ENCODE results near the gene RETREG3. TPM values are rescaled to one million over a fixed set of nuclear protein-coding genes. Genes with fewer than 3 reads are reported as not detected.

The RETREG3 gene, protein sequence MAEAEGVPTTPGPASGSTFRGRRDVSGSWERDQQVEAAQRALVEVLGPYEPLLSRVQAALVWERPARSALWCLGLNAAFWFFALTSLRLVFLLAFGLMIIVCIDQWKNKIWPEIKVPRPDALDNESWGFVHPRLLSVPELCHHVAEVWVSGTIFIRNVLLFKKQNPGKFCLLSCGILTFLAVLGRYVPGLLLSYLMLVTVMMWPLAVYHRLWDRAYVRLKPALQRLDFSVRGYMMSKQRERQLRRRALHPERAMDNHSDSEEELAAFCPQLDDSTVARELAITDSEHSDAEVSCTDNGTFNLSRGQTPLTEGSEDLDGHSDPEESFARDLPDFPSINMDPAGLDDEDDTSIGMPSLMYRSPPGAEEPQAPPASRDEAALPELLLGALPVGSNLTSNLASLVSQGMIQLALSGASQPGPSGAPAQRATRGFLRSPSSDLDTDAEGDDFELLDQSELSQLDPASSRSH
- polyA plus RNA-seq (2013, experiment 1 of 2), result 33.5 TPM
- 33.9 TPM for polyA plus RNA-seq (2013, experiment 2 of 2)

DNA sequence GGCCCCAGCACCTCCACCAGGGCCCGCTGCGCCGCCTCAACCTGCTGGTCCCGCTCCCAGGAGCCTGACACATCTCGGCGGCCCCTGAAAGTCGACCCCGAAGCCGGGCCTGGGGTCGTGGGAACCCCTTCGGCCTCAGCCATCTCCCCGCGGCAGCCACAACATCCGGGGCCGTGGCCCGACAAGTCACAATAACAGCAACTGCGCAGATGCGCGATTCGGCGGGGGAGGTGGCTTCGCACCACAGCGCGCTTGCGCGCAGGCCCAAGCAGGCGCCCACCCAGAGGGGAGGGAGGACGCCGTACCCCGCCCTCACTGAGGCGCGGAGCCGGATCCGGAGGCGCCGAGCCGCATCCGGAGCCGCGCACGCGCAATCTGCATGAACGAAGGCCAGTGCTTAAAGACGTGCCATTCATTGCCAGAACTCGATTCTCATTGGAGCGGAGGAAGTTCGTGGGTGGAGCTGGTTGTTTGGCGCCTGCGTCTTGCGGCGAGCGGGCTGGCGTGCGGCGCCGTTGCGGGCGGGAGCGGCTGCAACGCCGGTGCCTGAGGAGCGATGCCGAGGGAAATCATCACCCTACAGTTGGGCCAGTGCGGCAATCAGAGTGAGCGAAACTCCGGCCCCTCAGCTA lies at the start of gene RETREG3, which contains the start of gene TUBG1:
TSS of gene RETREG3 (minus strand) at position 193 of the 632 bp plus-strand sequence. CDS start at position 143, 50 bp downstream.
TSS of gene TUBG1 (plus strand) at position 502 of the 632 bp plus-strand sequence. CDS start at position 557, 55 bp downstream.
- Histone ChIP-seq H2AFZ (ENCODE audit: low read depth, low read length) (peak within 1 kb of the TSS; percentile 81), H3K36me3 (ENCODE audit: control insufficient read depth in 1 of 2, insufficient read depth in 2 of 2, low read depth in 1 of 2, low read length in 2 of 2) (peaks cover 24 to 26% of the 10 kb centered on the region in 2 experiments), H3K27ac (ENCODE audit: low read length, poor library complexity, severe bottlenecking) (peak within 1 kb of the TSS; percentile 92), H3K79me1 (replicated peaks; ENCODE audit: low read length, poor library complexity, severe bottlenecking) (peaks cover 19% of the 10 kb centered on the region), H3K4me1 (ENCODE audit: control insufficient read depth, insufficient read depth, low read depth, low read length) (peaks cover 13% of the 10 kb centered on the region), H3K14ac (ENCODE audit: low read length in 2 of 2) (peak within 1 kb of the TSS in 1 of 2 experiments; percentile 95), H2BK15ac (ENCODE audit: low read depth, poor library complexity, severe bottlenecking) (peak within 1 kb of the TSS; percentile 95), H3K4ac (ENCODE audit: low read depth in 1 of 2, low read length in 2 of 2) (peak within 1 kb of the TSS in 1 of 2 experiments; percentile 86), H3K4me3 (ENCODE audit: insufficient read depth in 1 of 2, low read depth in 1 of 2, low read length in 2 of 2) (peak within 1 kb of the TSS; percentile 73 to 96), H4K8ac (ENCODE audit: low read length) (peak within 1 kb of the TSS; percentile 71), H2BK12ac (ENCODE audit: low read length in 2 of 2) (peak within 1 kb of the TSS in 1 of 2 experiments; percentile 66), H2AK5ac (ENCODE audit: low read length, severe bottlenecking) (no peak within 1 kb of the TSS), H3K27me3 (ENCODE audit: control insufficient read depth in 1 of 2, insufficient read depth in 1 of 2, low read length in 2 of 2) (no peaks in the 10 kb centered on the region), H2BK5ac (ENCODE audit: low read depth, low read length, poor library complexity, severe bottlenecking) (peak within 1 kb of the TSS; percentile 69), H3K9ac (ENCODE audit: low read length) (peak within 1 kb of the TSS; percentile 94), H3K9me3 (ENCODE audit: control insufficient read depth, low read length) (no peaks in the 10 kb centered on the region), H3K23ac (ENCODE audit: low read length in 2 of 2) (peak within 1 kb of the TSS in 1 of 2 experiments; percentile 87), H3K18ac (ENCODE audit: low read depth in 1 of 2, low read length in 2 of 2) (peak within 1 kb of the TSS; percentile 68 to 87), H2BK120ac (ENCODE audit: low read depth, low read length) (peak within 1 kb of the TSS; percentile 96), H4K91ac (ENCODE audit: low read length) (peak within 1 kb of the TSS; percentile 52), H3K4me2 (ENCODE audit: low read length, poor library complexity, severe bottlenecking) (peak within 1 kb of the TSS; percentile 92)
- DNase-seq, result peak; percentile 99
- WGBS, result under 1% methylated on average over 64 of the region's 66 CpGs

DNA sequence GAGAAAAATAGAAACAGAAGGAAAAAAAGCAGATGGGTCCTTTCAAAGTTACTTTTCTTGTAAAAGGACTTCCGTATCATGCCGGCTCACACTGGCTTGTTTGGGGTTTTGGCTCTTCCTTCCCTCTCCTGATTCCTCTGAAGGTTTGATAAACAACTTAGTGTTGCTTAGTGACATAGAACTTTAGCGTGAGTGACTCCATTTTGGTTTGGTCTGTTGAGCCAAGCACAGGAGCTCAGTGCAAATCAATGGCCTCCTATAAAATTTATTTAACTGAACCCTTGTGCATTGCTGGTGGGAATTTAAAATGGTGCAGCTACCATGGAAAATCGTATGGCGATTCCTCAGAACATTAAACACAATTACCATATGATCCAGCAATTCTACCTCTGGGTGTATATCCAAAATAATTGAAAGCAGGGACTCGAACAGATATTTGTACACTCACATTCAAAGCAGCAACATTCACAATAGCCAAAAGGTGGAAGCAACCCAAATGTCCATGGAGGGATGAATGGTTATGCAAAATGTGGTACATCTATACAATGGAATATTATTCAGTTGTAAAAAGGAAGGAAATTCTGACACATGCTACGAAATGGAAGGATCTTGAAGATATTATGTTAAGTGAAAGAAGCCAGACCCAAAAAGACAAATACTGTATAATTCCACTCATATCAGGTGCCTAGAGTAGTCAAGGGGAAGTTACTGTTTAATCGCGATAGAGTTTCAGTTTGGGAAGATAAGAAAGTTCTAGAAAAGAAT lies 48.8 kb upstream of the RETREG3 start:
- Histone ChIP-seq H3K79me1 (replicated peaks; ENCODE audit: low read length, poor library complexity, severe bottlenecking) (peaks cover 16% of the 10 kb centered on the region), H3K14ac (ENCODE audit: low read length in 2 of 2) (no peak overlapping the region), H3K9me3 (ENCODE audit: control insufficient read depth, low read length) (no peaks in the 10 kb centered on the region), H2BK5ac (ENCODE audit: low read depth, low read length, poor library complexity, severe bottlenecking) (no peak overlapping the region), H2BK15ac (ENCODE audit: low read depth, poor library complexity, severe bottlenecking) (no peak overlapping the region), H3K27me3 (ENCODE audit: control insufficient read depth in 1 of 2, insufficient read depth in 1 of 2, low read length in 2 of 2) (no peaks in the 10 kb centered on the region), H2BK12ac (ENCODE audit: low read length in 2 of 2) (no peak overlapping the region), H3K4ac (ENCODE audit: low read depth in 1 of 2, low read length in 2 of 2) (no peak overlapping the region), H2BK120ac (ENCODE audit: low read depth, low read length) (no peak overlapping the region), H3K27ac (ENCODE audit: low read length, poor library complexity, severe bottlenecking) (no peak overlapping the region), H3K4me2 (ENCODE audit: low read length, poor library complexity, severe bottlenecking) (no peak overlapping the region), H3K36me3 (ENCODE audit: control insufficient read depth in 1 of 2, insufficient read depth in 2 of 2, low read depth in 1 of 2, low read length in 2 of 2) (peaks cover 12 to 18% of the 10 kb centered on the region in 2 experiments), H3K9ac (ENCODE audit: low read length) (no peak overlapping the region), H3K23ac (ENCODE audit: low read length in 2 of 2) (no peak overlapping the region), H4K91ac (ENCODE audit: low read length) (no peak overlapping the region), H2AFZ (ENCODE audit: low read depth, low read length) (no peak overlapping the region), H3K18ac (ENCODE audit: low read depth in 1 of 2, low read length in 2 of 2) (no peak overlapping the region), H4K8ac (ENCODE audit: low read length) (no peak overlapping the region), H3K4me3 (ENCODE audit: insufficient read depth in 1 of 2, low read depth in 1 of 2, low read length in 2 of 2) (no peak overlapping the region), H3K4me1 (ENCODE audit: control insufficient read depth, insufficient read depth, low read depth, low read length) (peaks cover 12% of the 10 kb centered on the region), H2AK5ac (ENCODE audit: low read length, severe bottlenecking) (no peak overlapping the region)
- 95% methylated on average over 6 of the region's 9 CpGs for WGBS
- DNase-seq, result no peak

DNA sequence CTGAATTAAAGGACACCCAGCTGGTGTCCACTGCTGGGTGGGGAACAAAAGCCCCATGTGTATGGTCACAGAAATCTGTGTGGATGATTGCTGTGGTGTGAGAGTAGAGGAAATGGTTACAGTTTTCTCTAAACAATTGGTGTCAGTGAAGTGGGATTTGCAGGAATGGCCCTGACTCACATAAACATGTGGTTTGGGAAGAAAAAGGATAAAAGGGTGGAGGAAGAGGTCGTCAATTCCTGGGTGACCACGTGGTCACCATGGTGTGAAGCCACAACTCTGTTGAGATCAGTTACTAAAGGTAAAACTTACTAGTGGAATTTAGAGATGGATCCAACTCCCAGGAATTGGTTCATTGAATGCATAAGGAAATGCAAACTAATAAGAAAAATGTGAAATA lies 46.4 kb upstream of the RETREG3 start:
- WGBS, result 3% methylated on average over 2 of the region's 2 CpGs
- peaks cover 3% of the 10 kb centered on the region for H3K79me1 ChIP-seq (replicated peaks; ENCODE audit: low read length, poor library complexity, severe bottlenecking)
- peak; percentile 96 for DNase-seq
- H3K9ac ChIP-seq (ENCODE audit: low read length), result no peak overlapping the region
- H2BK5ac ChIP-seq (ENCODE audit: low read depth, low read length, poor library complexity, severe bottlenecking), result no peak overlapping the region
- peak overlapping the region in 1 of 2 experiments; percentile 6 for H2BK12ac ChIP-seq (ENCODE audit: low read length in 2 of 2)
- H3K23ac ChIP-seq (ENCODE audit: low read length in 2 of 2), result no peak overlapping the region
- no peak overlapping the region for H2AFZ ChIP-seq (ENCODE audit: low read depth, low read length)
- H3K27ac ChIP-seq (ENCODE audit: low read length, poor library complexity, severe bottlenecking), result no peak overlapping the region
- H3K4me3 ChIP-seq (ENCODE audit: insufficient read depth in 1 of 2, low read depth in 1 of 2, low read length in 2 of 2), result no peak overlapping the region
- H2AK5ac ChIP-seq (ENCODE audit: low read length, severe bottlenecking), result no peak overlapping the region
- peaks cover 9% of the 10 kb centered on the region for H3K4me1 ChIP-seq (ENCODE audit: control insufficient read depth, insufficient read depth, low read depth, low read length)
- peak overlapping the region; percentile 75 for H2BK120ac ChIP-seq (ENCODE audit: low read depth, low read length)
- H4K91ac ChIP-seq (ENCODE audit: low read length), result no peak overlapping the region
- no peaks in the 10 kb centered on the region for H3K36me3 ChIP-seq (ENCODE audit: control insufficient read depth in 1 of 2, insufficient read depth in 2 of 2, low read depth in 1 of 2, low read length in 2 of 2)
- no peak overlapping the region for H4K8ac ChIP-seq (ENCODE audit: low read length)
- no peaks in the 10 kb centered on the region for H3K9me3 ChIP-seq (ENCODE audit: control insufficient read depth, low read length)
- H3K18ac ChIP-seq (ENCODE audit: low read depth in 1 of 2, low read length in 2 of 2), result peak overlapping the region in 1 of 2 experiments; percentile 59
- H2BK15ac ChIP-seq (ENCODE audit: low read depth, poor library complexity, severe bottlenecking), result no peak overlapping the region
- no peak overlapping the region for H3K14ac ChIP-seq (ENCODE audit: low read length in 2 of 2)
- H3K27me3 ChIP-seq (ENCODE audit: control insufficient read depth in 1 of 2, insufficient read depth in 1 of 2, low read length in 2 of 2), result no peaks in the 10 kb centered on the region
- H3K4ac ChIP-seq (ENCODE audit: low read depth in 1 of 2, low read length in 2 of 2), result no peak overlapping the region
- no peak overlapping the region for H3K4me2 ChIP-seq (ENCODE audit: low read length, poor library complexity, severe bottlenecking)

Measured in mesenchymal stem cell (in vitro differentiated cells and primary cell).